Karpas-422 (cell line): ENCODE data around the gene NUAK2. TPM values are rescaled to one million over a fixed set of nuclear protein-coding genes. Genes with fewer than 3 reads are reported as not detected.
A peak's percentile ranks its signal among the peaks of the same experiment; 100 is the strongest.

Experiments
- DNase-seq: peaks from one replicate; pipeline ENCODE4 v3.0.0-alpha.2; 2015
- H2AFZ ChIP-seq: fragments of 200-600 bp; sonication (generic); 2 replicates; pipeline ENCODE4 v1.6.1; 2014; ENCODE audit warnings: antibody characterized with exemption, low read length, mixed read lengths
- H3K27ac ChIP-seq: fragments of 200-600 bp; sonication (generic); 2 replicates; pipeline ENCODE4 v1.5.1; 2014; ENCODE audit warnings: mild to moderate bottlenecking, low read length, moderate library complexity
- H3K27me3 ChIP-seq: fragments of 200-600 bp; sonication (generic); 2 replicates; pipeline ENCODE4 v1.6.1; 2014; ENCODE audit warnings: low read length, mixed read lengths
- H3K36me3 ChIP-seq: fragments of 200-600 bp; sonication (generic); 2 replicates; pipeline ENCODE4 v1.6.1; 2014; ENCODE audit warnings: low read length, mixed read lengths; ENCODE audit not compliant: insufficient read depth
- H3K4me1 ChIP-seq: fragments of 200-600 bp; sonication (generic); 2 replicates; pipeline ENCODE4 v1.6.1; 2014; ENCODE audit warnings: mild to moderate bottlenecking, low read length, mixed read lengths
- H3K4me2 ChIP-seq: fragments of 200-600 bp; sonication (generic); 2 replicates; pipeline ENCODE4 v1.6.1; 2014; ENCODE audit warnings: low read length, low read depth, mild to moderate bottlenecking; ENCODE audit not compliant: poor library complexity, severe bottlenecking
- H3K4me3 ChIP-seq: fragments of 200-600 bp; sonication (generic); 2 replicates; pipeline ENCODE4 v1.5.1; 2014; ENCODE audit warnings: mild to moderate bottlenecking, antibody characterized with exemption, low read length, mixed read lengths
- H3K79me2 ChIP-seq: fragments of 200-600 bp; sonication (generic); 2 replicates; pipeline ENCODE4 v1.6.1; 2014; ENCODE audit warnings: mild to moderate bottlenecking, low read length, mixed read lengths
- H3K9ac ChIP-seq: fragments of 200-600 bp; sonication (generic); 2 replicates; pipeline ENCODE4 v1.6.0; 2014; ENCODE audit warnings: low read length
- H3K9me2 ChIP-seq: fragments of 200-600 bp; sonication (generic), shearing (Covaris generic); replicated peaks from 2 replicates; pipeline ENCODE4 v1.6.0; 2014; ENCODE audit warnings: mild to moderate bottlenecking, low read length, moderate library complexity; ENCODE audit not compliant: insufficient read depth
- H3K9me3 ChIP-seq: fragments of 300-700, 200-600 bp; sonication (generic); 2 replicates; pipeline ENCODE4 v1.6.1; 2014; ENCODE audit warnings: low read length, mixed read lengths
- H4K20me1 ChIP-seq: fragments of 200-600 bp; sonication (generic); 2 replicates; pipeline ENCODE4 v1.6.1; 2014; ENCODE audit warnings: mild to moderate bottlenecking, antibody characterized with exemption, low read length, low read depth; ENCODE audit not compliant: insufficient read depth
- total RNA-seq: library from RNA; depleted of rRNA; stranded (reverse); fragments of >200 nt; shearing (Covaris generic); gene quantifications from 2 replicates; pipeline ENCODE4 v1.2.3, GENCODE V29; 2014; ENCODE audit warnings: low replicate concordance

Gene NUAK2
- total RNA-seq, 1 experiment from 2014 or later = 1.4 TPM

DNA sequence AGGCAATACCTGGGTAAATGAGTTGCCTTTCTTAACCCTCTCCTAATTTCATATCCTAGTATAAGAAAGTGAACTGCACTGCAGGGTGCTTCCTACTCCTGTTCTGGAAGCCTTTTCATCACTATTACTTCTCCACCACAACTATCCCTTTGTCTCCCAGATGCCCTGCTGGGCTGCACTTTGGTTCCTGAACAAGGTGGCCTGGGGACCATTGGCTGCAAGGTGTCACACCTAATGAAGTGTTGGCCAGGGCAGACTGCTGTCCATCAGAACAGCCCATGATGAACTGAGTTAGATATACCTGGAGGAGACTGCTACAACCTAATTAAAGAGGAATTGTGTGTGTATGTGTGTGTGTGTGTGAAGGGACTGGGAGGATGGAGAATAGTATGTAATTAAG is 37.0 kb upstream of the NUAK2 start:
- Histone ChIP-seq H2AFZ (no peak overlapping the region), H3K4me2 (no peak overlapping the region), H3K27me3 (no peaks in the 10 kb centered on the region), H3K4me1 (no peaks in the 10 kb centered on the region), H3K79me2 (no peaks in the 10 kb centered on the region), H3K9me3 (no peaks in the 10 kb centered on the region), H4K20me1 (no peaks in the 10 kb centered on the region), H3K36me3 (no peaks in the 10 kb centered on the region), H3K4me3 (no peak overlapping the region), H3K9ac (no peak overlapping the region), H3K27ac (no peak overlapping the region), H3K9me2 (no peaks in the 10 kb centered on the region)
- no peak for DNase-seq

DNA sequence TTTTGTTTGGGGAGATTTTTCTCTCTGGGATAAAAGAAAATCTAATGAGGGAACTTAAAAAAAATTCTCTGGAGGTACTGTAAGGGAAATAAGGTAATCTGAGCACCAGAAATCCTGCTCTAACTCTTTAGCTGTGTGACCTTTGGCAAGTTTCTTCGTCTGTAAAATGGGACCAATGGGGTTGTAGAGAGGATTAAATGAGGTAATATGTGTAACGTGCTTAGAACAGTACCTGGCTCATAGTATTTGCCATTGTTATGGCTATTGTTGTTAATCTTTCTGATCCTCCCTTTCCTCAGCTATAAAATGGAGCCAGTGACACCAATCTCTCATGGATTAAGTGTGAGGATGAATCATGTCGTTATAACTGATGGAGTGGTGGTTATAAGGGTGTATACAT is 36.0 kb upstream of the NUAK2 start:
- Histone ChIP-seq H3K9me2 (no peaks in the 10 kb centered on the region), H3K27me3 (no peaks in the 10 kb centered on the region), H3K9ac (no peak overlapping the region), H3K27ac (no peak overlapping the region), H3K79me2 (no peaks in the 10 kb centered on the region), H3K4me3 (no peak overlapping the region), H3K4me1 (no peaks in the 10 kb centered on the region), H2AFZ (no peak overlapping the region), H4K20me1 (no peaks in the 10 kb centered on the region), H3K36me3 (no peaks in the 10 kb centered on the region), H3K4me2 (no peak overlapping the region), H3K9me3 (no peaks in the 10 kb centered on the region)
- no peak for DNase-seq

DNA sequence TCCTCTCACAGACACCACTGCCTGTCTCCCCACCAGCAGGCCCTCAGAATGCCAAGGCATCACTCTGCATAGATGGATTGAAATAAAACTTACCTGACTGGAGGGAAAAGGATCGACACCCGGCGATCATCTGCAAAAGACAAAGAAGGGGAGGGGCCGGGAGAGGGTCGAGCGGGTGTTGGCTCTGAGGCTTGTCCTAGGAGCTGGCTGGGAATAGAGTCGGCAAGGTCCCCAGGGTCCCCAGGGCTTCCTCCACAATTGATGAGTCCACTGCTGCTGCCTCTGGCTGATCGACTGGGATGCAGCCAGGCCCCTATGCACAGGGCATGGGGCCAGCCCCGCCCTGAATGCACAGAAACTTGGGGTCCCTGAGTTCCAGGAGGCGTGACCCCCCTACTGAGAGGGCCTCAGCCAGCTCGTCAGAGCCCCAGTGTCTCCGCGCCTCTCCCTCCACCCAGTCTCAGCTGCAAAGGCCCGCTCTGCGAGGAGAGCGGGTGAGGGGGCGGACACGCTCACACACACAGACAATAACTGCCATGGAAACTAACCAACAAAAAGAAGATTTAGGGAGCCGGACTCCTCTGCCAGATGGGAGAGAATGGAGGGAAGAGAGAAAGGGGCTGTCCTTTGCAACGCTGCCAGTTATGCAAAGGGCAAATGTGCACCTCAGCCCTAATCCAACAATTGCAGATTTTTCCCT is 35.0 kb upstream of the NUAK2 start, which contains the start of gene KLHDC8A:
KLHDC8A (minus strand) TSS at position 483 of the 700 bp plus-strand sequence. CDS start 13,318 bp downstream, outside the sequence.
- no peak within 1 kb of the TSS for H2AFZ ChIP-seq
- no peaks in the 10 kb centered on the region for H3K79me2 ChIP-seq
- no peaks in the 10 kb centered on the region for H3K36me3 ChIP-seq
- H3K27ac ChIP-seq = no peak within 1 kb of the TSS
- no peaks in the 10 kb centered on the region for H3K27me3 ChIP-seq
- no peak within 1 kb of the TSS for H3K4me2 ChIP-seq
- no peaks in the 10 kb centered on the region for H3K9me3 ChIP-seq
- no peak within 1 kb of the TSS for H3K4me3 ChIP-seq
- H3K9me2 ChIP-seq = no peaks in the 10 kb centered on the region
- no peak within 1 kb of the TSS for H3K9ac ChIP-seq
- no peak for DNase-seq
- no peaks in the 10 kb centered on the region for H4K20me1 ChIP-seq
- H3K4me1 ChIP-seq = no peaks in the 10 kb centered on the region

DNA sequence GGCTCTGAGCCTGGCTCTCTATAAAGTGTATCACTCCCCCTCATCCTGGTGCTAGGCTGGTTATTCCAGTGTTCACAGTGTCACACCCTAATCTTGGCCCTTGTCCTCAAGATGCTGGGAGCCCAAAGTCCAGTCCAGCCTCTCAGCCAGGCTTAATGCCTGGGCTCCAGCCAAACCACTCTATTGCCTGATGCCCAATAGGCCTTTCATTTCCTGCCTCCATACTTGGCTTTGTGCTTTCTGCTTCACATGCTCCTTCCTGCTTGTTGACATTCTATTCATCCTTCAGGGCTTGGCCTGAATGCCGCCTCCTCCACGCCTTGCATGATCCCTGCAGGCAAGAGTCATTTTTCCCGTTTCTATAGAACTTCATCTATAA is 33.5 kb upstream of the NUAK2 start:
- H3K36me3 ChIP-seq = no peaks in the 10 kb centered on the region
- H3K9me3 ChIP-seq = no peaks in the 10 kb centered on the region
- H3K4me3 ChIP-seq = no peak overlapping the region
- no peak overlapping the region for H3K9ac ChIP-seq
- no peak overlapping the region for H3K27ac ChIP-seq
- H3K9me2 ChIP-seq = no peaks in the 10 kb centered on the region
- DNase-seq = no peak
- H3K79me2 ChIP-seq = no peaks in the 10 kb centered on the region
- H3K4me2 ChIP-seq = no peak overlapping the region
- no peaks in the 10 kb centered on the region for H3K27me3 ChIP-seq
- H2AFZ ChIP-seq = no peak overlapping the region
- no peaks in the 10 kb centered on the region; the same call in 1 of the 2 replicates for H3K4me1 ChIP-seq
- H4K20me1 ChIP-seq = no peaks in the 10 kb centered on the region

GRCh38 chr1:205354259-205355074 is 32.9 kb upstream of the NUAK2 start:
- H3K9me3 ChIP-seq = no peaks in the 10 kb centered on the region
- H3K9me2 ChIP-seq = no peaks in the 10 kb centered on the region
- DNase-seq = peak; percentile 80
- no peak overlapping the region for H3K27ac ChIP-seq
- H3K4me3 ChIP-seq = no peak overlapping the region
- no peak overlapping the region for H2AFZ ChIP-seq
- H3K9ac ChIP-seq = no peak overlapping the region
- no peaks in the 10 kb centered on the region for H3K27me3 ChIP-seq
- no peaks in the 10 kb centered on the region for H3K36me3 ChIP-seq
- no peak overlapping the region for H3K4me2 ChIP-seq
- H3K4me1 ChIP-seq = no peaks in the 10 kb centered on the region; the same call in 1 of the 2 replicates
- no peaks in the 10 kb centered on the region; the same call in 1 of the 2 replicates for H4K20me1 ChIP-seq
- H3K79me2 ChIP-seq = no peaks in the 10 kb centered on the region

DNA sequence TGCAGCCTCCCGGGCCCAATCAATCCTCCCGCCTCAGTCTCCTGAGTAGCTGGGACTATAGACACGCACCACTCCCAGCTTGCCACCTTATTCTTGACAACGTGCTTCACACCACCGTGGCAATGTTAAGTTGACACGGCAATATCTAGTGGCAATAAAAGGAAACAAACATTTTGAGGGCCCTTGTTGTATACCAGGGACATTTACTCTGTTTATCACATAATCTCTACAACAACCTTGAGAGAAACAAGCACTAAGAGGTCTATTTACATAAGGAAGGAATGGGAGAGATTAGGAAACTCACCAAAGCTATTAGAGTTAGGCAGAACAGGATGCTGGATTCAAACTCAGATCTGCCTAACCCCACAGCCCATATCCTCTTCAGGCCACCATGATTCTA is 32.1 kb upstream of the NUAK2 start:
- no peaks in the 10 kb centered on the region for H3K79me2 ChIP-seq
- H3K9me3 ChIP-seq = no peaks in the 10 kb centered on the region
- H3K27ac ChIP-seq = no peak overlapping the region
- no peak overlapping the region for H3K9ac ChIP-seq
- no peaks in the 10 kb centered on the region for H3K27me3 ChIP-seq
- H3K4me3 ChIP-seq = no peak overlapping the region
- no peak overlapping the region for H3K4me2 ChIP-seq
- no peaks in the 10 kb centered on the region for H3K36me3 ChIP-seq
- no peaks in the 10 kb centered on the region; the same call in 1 of the 2 replicates for H4K20me1 ChIP-seq
- no peak overlapping the region for H2AFZ ChIP-seq
- H3K4me1 ChIP-seq = no peaks in the 10 kb centered on the region; the same call in 1 of the 2 replicates
- DNase-seq = no peak
- H3K9me2 ChIP-seq = no peaks in the 10 kb centered on the region

GRCh38 chr1:205353191-205353590 is 31.6 kb upstream of the NUAK2 start:
- Histone ChIP-seq H3K27me3 (no peaks in the 10 kb centered on the region), H3K9me2 (no peaks in the 10 kb centered on the region), H4K20me1 (no peaks in the 10 kb centered on the region; the same call in 1 of the 2 replicates), H2AFZ (no peak overlapping the region), H3K4me1 (no peaks in the 10 kb centered on the region; the same call in 1 of the 2 replicates), H3K79me2 (no peaks in the 10 kb centered on the region), H3K4me2 (no peak overlapping the region), H3K9ac (no peak overlapping the region), H3K36me3 (no peaks in the 10 kb centered on the region), H3K4me3 (no peak overlapping the region), H3K9me3 (no peaks in the 10 kb centered on the region), H3K27ac (no peak overlapping the region)
- DNase-seq = no peak

DNA sequence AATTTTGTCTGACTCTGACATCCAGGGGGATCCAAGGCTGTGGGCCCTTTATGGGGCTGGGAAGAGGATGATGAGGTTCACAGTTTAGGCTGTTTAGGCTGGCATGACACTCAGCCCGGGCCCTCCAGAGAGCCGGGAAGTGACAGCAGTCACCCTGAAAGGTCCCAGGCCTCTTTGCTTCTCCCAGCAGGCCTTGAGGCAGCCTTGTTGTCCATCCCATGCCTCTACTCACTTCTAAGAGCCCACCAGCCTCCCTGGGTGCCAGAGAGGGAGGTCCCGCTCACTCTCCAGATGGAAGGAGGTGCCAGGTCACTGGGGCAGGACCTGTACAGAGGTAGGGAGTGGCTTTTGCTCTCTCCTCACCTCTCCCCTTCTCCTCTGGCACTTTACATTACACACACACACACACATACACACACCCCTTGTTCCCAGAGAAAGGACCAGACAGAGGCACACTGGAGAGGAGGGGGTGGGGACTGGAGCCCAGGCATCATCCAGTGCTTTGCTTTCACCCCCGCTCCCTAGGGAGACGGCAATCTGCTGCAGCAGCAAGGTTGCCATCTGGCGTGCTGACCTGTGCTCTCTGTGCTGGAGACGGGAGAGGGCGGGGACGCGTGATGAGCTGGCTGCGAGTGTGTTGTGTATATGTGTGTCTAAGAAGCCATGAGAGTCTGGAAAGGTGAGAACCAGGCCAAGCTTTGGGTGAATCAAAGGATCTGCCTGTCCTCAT is 30.6 kb upstream of the NUAK2 start:
- Histone ChIP-seq H3K9me3 (no peaks in the 10 kb centered on the region), H4K20me1 (no peaks in the 10 kb centered on the region; the same call in 1 of the 2 replicates), H3K9me2 (no peaks in the 10 kb centered on the region), H3K4me1 (no peaks in the 10 kb centered on the region; the same call in 1 of the 2 replicates), H3K27me3 (no peaks in the 10 kb centered on the region), H2AFZ (no peak overlapping the region), H3K4me2 (no peak overlapping the region), H3K27ac (no peak overlapping the region), H3K79me2 (no peaks in the 10 kb centered on the region), H3K4me3 (no peak overlapping the region), H3K9ac (no peak overlapping the region), H3K36me3 (no peaks in the 10 kb centered on the region)
- DNase-seq = no peak
